ENCODE data around the gene TANC1.

The TANC1 gene

GRCh38 chr2:159088906-159089305 lies 120.5 kb downstream of the TANC1 start:
- Mint-ChIP-seq H3K4me3 (no peak overlapping the region), H3K36me3 (ENCODE audit: low read depth) (peaks cover 37% of the 10 kb centered on the region)

GRCh38 chr2:159089543-159089942 lies 121.1 kb downstream of the TANC1 start:
- Mint-ChIP-seq H3K4me3 (no peak overlapping the region), H3K9me3 (peaks cover 2% of the 10 kb centered on the region), H3K4me1 (peaks cover 99% of the 10 kb centered on the region), H3K27ac (peak overlapping the region; percentile 85), H3K36me3 (ENCODE audit: low read depth) (peaks cover 40% of the 10 kb centered on the region), H3K27me3 (ENCODE audit: low read depth, poor library complexity) (peaks cover 6% of the 10 kb centered on the region)
- no peak for DNase-seq
- TF ChIP-seq CTCF (IDR thresholded peaks at IDR 0.05): no peak

More at GRCh38 chr2:159088906-159089305, 120.5 kb downstream of the TANC1 start:
- H3K27ac Mint-ChIP-seq: peak overlapping the region; percentile 18
- peaks cover 6% of the 10 kb centered on the region for H3K27me3 Mint-ChIP-seq (ENCODE audit: low read depth, poor library complexity)
- DNase-seq: no peak
- H3K4me1 Mint-ChIP-seq: peaks cover 99% of the 10 kb centered on the region
- peak; percentile 8 for TF ChIP-seq CTCF (IDR thresholded peaks at IDR 0.05)
- H3K9me3 Mint-ChIP-seq: no peaks in the 10 kb centered on the region

- peaks cover 90% of the 10 kb centered on the region for H3K4me1 Mint-ChIP-seq
- peaks cover 33% of the 10 kb centered on the region for H3K36me3 Mint-ChIP-seq (ENCODE audit: low read depth)
- peaks cover 6% of the 10 kb centered on the region for H3K27me3 Mint-ChIP-seq (ENCODE audit: low read depth, poor library complexity)
- H3K4me3 Mint-ChIP-seq: peak overlapping the region; percentile 17
- no peak for DNase-seq
- TF ChIP-seq CTCF (IDR thresholded peaks at IDR 0.05): no peak
- H3K27ac Mint-ChIP-seq: peak overlapping the region; percentile 64
- H3K9me3 Mint-ChIP-seq: peaks cover 5% of the 10 kb centered on the region
Measured at GRCh38 chr2:159090514-159091201, 122.2 kb downstream of the TANC1 start.

- Mint-ChIP-seq H3K36me3 (ENCODE audit: low read depth) (peaks cover 33% of the 10 kb centered on the region), H3K27ac (no peak overlapping the region), H3K4me1 (peaks cover 89% of the 10 kb centered on the region), H3K9me3 (peaks cover 11% of the 10 kb centered on the region), H3K4me3 (no peak overlapping the region), H3K27me3 (ENCODE audit: low read depth, poor library complexity) (peaks cover 6% of the 10 kb centered on the region)
- no peak for TF ChIP-seq CTCF (IDR thresholded peaks at IDR 0.05)
- no peak for DNase-seq
Measured at GRCh38 chr2:159091381-159091780, 122.9 kb downstream of the TANC1 start.

- peaks cover 16% of the 10 kb centered on the region for H3K9me3 Mint-ChIP-seq
- H3K27me3 Mint-ChIP-seq (ENCODE audit: low read depth, poor library complexity): peaks cover 4% of the 10 kb centered on the region
- DNase-seq: no peak
- no peak for TF ChIP-seq CTCF (IDR thresholded peaks at IDR 0.05)
- peaks cover 90% of the 10 kb centered on the region for H3K4me1 Mint-ChIP-seq
- no peak overlapping the region for H3K4me3 Mint-ChIP-seq
- H3K27ac Mint-ChIP-seq: peak overlapping the region; percentile 7
- H3K36me3 Mint-ChIP-seq (ENCODE audit: low read depth): peaks cover 34% of the 10 kb centered on the region
Measured at GRCh38 chr2:159091976-159092375, 123.5 kb downstream of the TANC1 start.

- DNase-seq: no peak
- Mint-ChIP-seq H3K4me1 (peaks cover 80% of the 10 kb centered on the region), H3K9me3 (peaks cover 18% of the 10 kb centered on the region), H3K4me3 (no peak overlapping the region), H3K27me3 (ENCODE audit: low read depth, poor library complexity) (no peaks in the 10 kb centered on the region), H3K36me3 (ENCODE audit: low read depth) (peaks cover 36% of the 10 kb centered on the region), H3K27ac (peak overlapping the region; percentile 13)
- TF ChIP-seq CTCF (IDR thresholded peaks at IDR 0.05): no peak
Measured at GRCh38 chr2:159093497-159093896, 125.1 kb downstream of the TANC1 start.
